Measurements from ENCODE around the gene ACTG2. TPM values are rescaled to one million over a fixed set of nuclear protein-coding genes. Genes with fewer than 3 reads are reported as not detected.

ACTG2 gene
- total RNA-seq, 8 experiments from 2014 or later = 0.60 to 228 (median 3.5) TPM

- in situ Hi-C loops (cut with MboI; ENCODE audit: low pct_unique_long_range_greater_than_20kb in 2 of 9, low sequenced_read_pairs in 9 of 9, unreplicated experiment in 9 of 9) = loop anchor here in 1 of 9 experiments (25.0 kb wide), 1 partner anchor 119 kb away; the partner anchor contains the start of gene STAMBP
- ATAC-seq (replicated peaks in 6 of 8) = peak in 1 of 8 experiments; percentile 63
- no peak overlapping the region for H3K4me3 ChIP-seq
- 79 to 96% (median 90%) methylated on average over 1 to 4 of the region's 5 CpGs; no CpG with 5 or more reads in 3 of the 10 experiments for WGBS, 10 experiments
- H3K4me1 ChIP-seq (replicated peaks in 1 of 2) = no peaks in the 10 kb centered on the region
- H3K27ac ChIP-seq = no peak overlapping the region
These were observed 63.5 kb downstream of the ACTG2 start for GRCh38 chr2:73956218-73956865.

DNA sequence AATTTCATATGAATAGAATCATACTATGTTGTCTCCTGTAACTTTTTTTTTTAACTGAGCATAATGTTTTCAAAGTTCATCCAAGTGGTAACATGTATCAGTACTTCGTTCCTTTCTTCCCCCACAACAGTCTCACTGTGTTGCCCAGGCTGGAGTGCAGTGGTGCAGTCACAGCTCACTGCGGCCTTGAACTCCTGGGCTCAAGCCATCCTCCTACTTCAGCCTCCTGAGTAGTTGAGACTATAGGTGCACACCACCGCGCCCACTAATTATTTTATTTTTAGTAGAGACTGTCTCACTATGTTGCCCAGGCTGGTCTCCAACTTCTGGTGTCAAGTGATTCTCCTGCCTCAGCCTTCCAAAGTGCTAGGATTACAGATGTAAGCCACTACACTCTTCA, 68.5 kb downstream of the ACTG2 start:
- in situ Hi-C loops (cut with MboI; ENCODE audit: low pct_unique_long_range_greater_than_20kb in 2 of 9, low sequenced_read_pairs in 9 of 9, unreplicated experiment in 9 of 9) = loop anchor here in 1 of 9 experiments (25.0 kb wide), 1 partner anchor 124 kb away; the partner anchor contains the start of gene STAMBP
- WGBS, 10 experiments = 80 to 100% (median 93%) methylated on average over 1 to 4 of the region's 4 CpGs; no CpG with 5 or more reads in 1 of the 10 experiments
- ATAC-seq (replicated peaks in 6 of 8) = no peak
- H3K4me1 ChIP-seq (replicated peaks in 1 of 2) = no peaks in the 10 kb centered on the region
- H3K27ac ChIP-seq = no peak overlapping the region
- H3K4me3 ChIP-seq = no peak overlapping the region

- in situ Hi-C loops (cut with MboI; ENCODE audit: low pct_unique_long_range_greater_than_20kb in 2 of 9, low sequenced_read_pairs in 9 of 9, unreplicated experiment in 9 of 9) = loop anchor here in 1 of 9 experiments (25.0 kb wide), 1 partner anchor 125 kb away; the partner anchor contains the start of gene STAMBP
- ATAC-seq (replicated peaks in 6 of 8) = peak in 1 of 8 experiments; percentile 22
- WGBS, 10 experiments = 65 to 94% (median 88%) methylated on average over 3 to 10 of the region's 12 CpGs
- Histone ChIP-seq H3K27ac (no peak overlapping the region), H3K4me3 (no peak overlapping the region), H3K4me1 (replicated peaks in 1 of 2) (no peaks in the 10 kb centered on the region)
These were observed 69.2 kb downstream of the ACTG2 start for GRCh38 chr2:73961823-73962615.

DNA sequence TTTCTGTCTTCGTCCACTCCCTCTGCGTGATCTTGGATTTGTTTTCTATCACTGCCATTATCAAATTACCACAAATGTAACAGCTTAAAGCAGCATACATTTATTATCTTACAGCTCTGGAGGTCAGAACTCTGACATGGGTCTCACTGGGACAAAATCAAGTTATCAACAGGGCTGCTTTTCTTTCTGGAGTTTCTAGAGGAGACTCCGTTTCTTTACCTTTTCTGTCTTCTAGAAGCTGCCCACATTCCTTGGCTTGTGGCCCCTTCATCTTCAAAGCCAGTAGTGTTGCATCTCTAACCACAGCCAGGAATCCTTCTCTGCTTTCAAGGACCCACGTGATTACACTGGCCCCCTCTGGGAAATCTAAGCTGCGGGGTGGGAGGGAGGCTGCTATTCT, 70.0 kb downstream of the ACTG2 start:
- 0 to 90% (median 70%) methylated on average over 2 to 4 of the region's 5 CpGs; no CpG with 5 or more reads in 1 of the 10 experiments for WGBS, 10 experiments
- in situ Hi-C loops (cut with MboI; ENCODE audit: low pct_unique_long_range_greater_than_20kb in 2 of 9, low sequenced_read_pairs in 9 of 9, unreplicated experiment in 9 of 9) = loop anchor here in 1 of 9 experiments (25.0 kb wide), 1 partner anchor 125 kb away; the partner anchor contains the start of gene STAMBP
- no peak for ATAC-seq (replicated peaks in 6 of 8)
- no peak overlapping the region for H3K27ac ChIP-seq
- no peak overlapping the region for H3K4me3 ChIP-seq
- no peaks in the 10 kb centered on the region for H3K4me1 ChIP-seq (replicated peaks in 1 of 2)

DNA sequence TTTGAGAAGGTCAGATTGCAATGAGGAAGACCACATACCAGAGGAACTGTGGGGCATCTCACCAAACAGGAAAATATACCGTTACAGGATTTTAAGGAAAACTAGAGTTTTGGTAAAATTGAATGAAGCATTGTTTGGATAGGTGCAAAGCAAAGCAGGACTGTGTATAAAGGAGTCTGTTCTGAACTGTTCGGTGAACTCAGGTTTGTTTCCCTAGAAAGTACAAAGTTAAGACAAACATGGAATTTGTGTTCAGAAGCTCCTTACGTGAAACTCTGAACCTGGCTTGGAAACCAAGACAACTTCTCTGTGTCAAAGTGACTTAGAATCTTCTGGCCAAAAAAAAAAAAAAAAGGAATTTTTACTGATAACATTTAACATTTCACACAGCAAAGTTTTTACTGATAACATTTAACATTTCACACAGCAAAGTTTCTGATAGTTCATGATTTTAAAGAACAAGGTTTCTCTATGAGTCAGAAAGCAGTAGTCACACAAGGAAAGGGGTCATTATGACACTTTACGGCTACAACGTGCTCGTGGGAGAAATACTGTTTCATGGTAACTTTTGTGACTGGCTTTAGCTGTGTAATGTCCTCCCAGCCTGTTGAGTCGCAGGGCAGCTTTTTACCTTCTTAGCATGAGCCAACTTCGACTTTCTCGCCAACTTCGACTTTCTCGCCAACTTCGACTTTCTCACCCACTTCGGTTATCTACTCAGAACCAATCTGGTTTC, 70.7 kb downstream of the ACTG2 start:
- in situ Hi-C loops (cut with MboI; ENCODE audit: low pct_unique_long_range_greater_than_20kb in 2 of 9, low sequenced_read_pairs in 9 of 9, unreplicated experiment in 9 of 9) = loop anchor here in 1 of 9 experiments (25.0 kb wide), 1 partner anchor 126 kb away; the partner anchor contains the start of gene STAMBP
- no peak for ATAC-seq (replicated peaks in 6 of 8)
- Histone ChIP-seq H3K4me1 (replicated peaks in 1 of 2) (no peaks in the 10 kb centered on the region), H3K27ac (no peak overlapping the region), H3K4me3 (no peak overlapping the region)
- WGBS, 10 experiments = 73 to 100% (median 97%) methylated on average over 1 to 12 of the region's 13 CpGs

GRCh38 chr2:73964223-73964622, 71.4 kb downstream of the ACTG2 start:
- in situ Hi-C loops (cut with MboI; ENCODE audit: low pct_unique_long_range_greater_than_20kb in 2 of 9, low sequenced_read_pairs in 9 of 9, unreplicated experiment in 9 of 9) = loop anchor here in 1 of 9 experiments (25.0 kb wide), 1 partner anchor 127 kb away; the partner anchor contains the start of gene STAMBP
- no peak overlapping the region for H3K27ac ChIP-seq

DNA sequence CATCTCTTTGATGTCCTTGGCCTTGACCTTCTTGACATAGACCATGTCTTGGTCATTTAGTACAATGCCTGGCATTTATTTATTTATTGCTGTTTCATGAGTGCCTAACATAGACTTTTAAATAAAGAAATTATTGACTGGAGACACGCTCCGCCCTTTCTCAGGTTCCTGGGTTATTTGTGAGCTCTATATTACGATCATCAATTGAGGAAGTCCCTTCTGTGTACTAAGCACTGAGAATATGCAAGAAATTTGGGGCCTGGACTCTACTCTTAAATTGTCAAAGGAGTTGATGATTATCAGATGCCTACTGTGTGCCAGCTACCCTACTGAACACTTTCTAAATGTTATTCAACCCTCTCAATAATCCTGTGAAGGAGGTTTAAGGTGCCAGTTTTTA, 72.2 kb downstream of the ACTG2 start:
- WGBS, 10 experiments = 50 to 100% (median 88%) methylated on average over 1 to 3 of the region's 3 CpGs; no CpG with 5 or more reads in 2 of the 10 experiments
- no peaks in the 10 kb centered on the region for H3K4me1 ChIP-seq (replicated peaks in 1 of 2)
- no peak for ATAC-seq (replicated peaks in 6 of 8)
- H3K27ac ChIP-seq = no peak overlapping the region
- in situ Hi-C loops (cut with MboI; ENCODE audit: low pct_unique_long_range_greater_than_20kb in 2 of 9, low sequenced_read_pairs in 9 of 9, unreplicated experiment in 9 of 9) = loop anchor here in 1 of 9 experiments (25.0 kb wide), 1 partner anchor 128 kb away; the partner anchor contains the start of gene STAMBP
- H3K4me3 ChIP-seq = no peak overlapping the region

More at GRCh38 chr2:73964223-73964622, 71.4 kb downstream of the ACTG2 start:
- no peaks in the 10 kb centered on the region for H3K4me1 ChIP-seq (replicated peaks in 1 of 2)
- ATAC-seq (replicated peaks in 6 of 8) = no peak
- H3K4me3 ChIP-seq = no peak overlapping the region
- 80% methylated on average over 1 of the region's 2 CpGs; no CpG with 5 or more reads in 9 of the 10 experiments for WGBS, 10 experiments

- ATAC-seq (replicated peaks in 6 of 8) = no peak
- Histone ChIP-seq H3K4me3 (no peak overlapping the region), H3K27ac (no peak overlapping the region), H3K4me1 (replicated peaks in 1 of 2) (peaks cover 0 to 7% of the 10 kb centered on the region in 2 donors)
- 27 to 91% (median 71%) methylated on average over 2 to 6 of the region's 8 CpGs; no CpG with 5 or more reads in 3 of the 10 experiments for WGBS, 10 experiments
- in situ Hi-C loops (cut with MboI; ENCODE audit: low pct_unique_long_range_greater_than_20kb in 2 of 9, low sequenced_read_pairs in 9 of 9, unreplicated experiment in 9 of 9) = loop anchor here in 1 of 9 experiments (25.0 kb wide), 1 partner anchor 131 kb away; the partner anchor contains the start of gene STAMBP
These were observed 75.6 kb downstream of the ACTG2 start for GRCh38 chr2:73968357-73968937.

DNA sequence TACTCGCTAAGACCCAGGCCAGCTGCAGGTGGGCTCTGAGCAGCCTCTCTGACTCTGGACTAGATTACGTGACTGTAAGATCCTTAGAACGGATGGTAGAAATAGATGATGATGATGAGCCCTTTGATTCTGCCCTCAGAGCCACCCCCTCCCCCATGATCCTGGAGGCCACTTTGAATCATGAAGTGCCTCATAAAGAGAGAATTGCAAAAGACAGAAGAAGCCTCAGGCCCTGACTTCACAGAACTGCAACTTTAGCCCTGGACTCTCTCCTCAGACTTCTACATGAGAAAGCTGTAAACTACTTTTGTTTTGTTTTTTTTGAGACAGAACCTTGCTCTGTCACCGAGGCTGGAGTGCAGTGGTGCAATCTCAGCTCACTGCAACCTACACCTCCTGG, 76.5 kb downstream of the ACTG2 start:
- WGBS, 10 experiments = 17 to 100% (median 80%) methylated on average over 1 to 4 of the region's 4 CpGs; no CpG with 5 or more reads in 2 of the 10 experiments
- peak in 1 of 8 experiments; percentile 38 for ATAC-seq (replicated peaks in 6 of 8)
- in situ Hi-C loops (cut with MboI; ENCODE audit: low pct_unique_long_range_greater_than_20kb in 2 of 9, low sequenced_read_pairs in 9 of 9, unreplicated experiment in 9 of 9) = loop anchor here in 1 of 9 experiments (25.0 kb wide), 1 partner anchor 132 kb away; the partner anchor contains the start of gene STAMBP
- peaks cover 0 to 7% of the 10 kb centered on the region in 2 donors for H3K4me1 ChIP-seq (replicated peaks in 1 of 2)
- H3K27ac ChIP-seq = no peak overlapping the region
- no peak overlapping the region for H3K4me3 ChIP-seq

Other genes with a start within 250 kb of the ACTG2 start
- gene TPRKB, start 155.7 kb upstream of the ACTG2 start, total RNA-seq = 10 to 100 TPM; 35.7 to 74.4 (median 45.5) TPM
- gene DUSP11, start 112.9 kb upstream of the ACTG2 start, total RNA-seq = 10 to 100 TPM; 14.9 to 32.5 (median 21.0) TPM
- under 1 TPM in 5 of 8 experiments, not detected in 3; 0.08 to 0.21 (median 0.10) TPM for gene C2orf78, start 108.8 kb upstream of the ACTG2 start, total RNA-seq
- gene STAMBP, start 64.0 kb upstream of the ACTG2 start, total RNA-seq = 10 to 100 TPM; 28.3 to 65.1 (median 37.3) TPM
- 100 to 1,000 TPM in 5 of 8 experiments, 10 to 100 TPM in 3; 73.0 to 130 (median 109) TPM for gene DGUOK, start 33.9 kb downstream of the ACTG2 start, total RNA-seq
- 10 to 100 TPM in 7 of 8 experiments, 1 to 10 TPM in 1; 3.0 to 19.7 (median 12.4) TPM for gene TET3, start 91.9 kb downstream of the ACTG2 start, total RNA-seq